ENCODE results near the gene TPRG1. TPM values are rescaled to one million over a fixed set of nuclear protein-coding genes. Genes with fewer than 3 reads are reported as not detected.
"Not testable (repeated sequence)": the region's sequence is repeated elsewhere in the genome, so short reads cannot be mapped to it uniquely, and the experiment has no call there.

Gene TPRG1
- total RNA-seq, 6 experiments from 2014 or later = 8.0 to 33.6 (median 18.1) TPM

DNA sequence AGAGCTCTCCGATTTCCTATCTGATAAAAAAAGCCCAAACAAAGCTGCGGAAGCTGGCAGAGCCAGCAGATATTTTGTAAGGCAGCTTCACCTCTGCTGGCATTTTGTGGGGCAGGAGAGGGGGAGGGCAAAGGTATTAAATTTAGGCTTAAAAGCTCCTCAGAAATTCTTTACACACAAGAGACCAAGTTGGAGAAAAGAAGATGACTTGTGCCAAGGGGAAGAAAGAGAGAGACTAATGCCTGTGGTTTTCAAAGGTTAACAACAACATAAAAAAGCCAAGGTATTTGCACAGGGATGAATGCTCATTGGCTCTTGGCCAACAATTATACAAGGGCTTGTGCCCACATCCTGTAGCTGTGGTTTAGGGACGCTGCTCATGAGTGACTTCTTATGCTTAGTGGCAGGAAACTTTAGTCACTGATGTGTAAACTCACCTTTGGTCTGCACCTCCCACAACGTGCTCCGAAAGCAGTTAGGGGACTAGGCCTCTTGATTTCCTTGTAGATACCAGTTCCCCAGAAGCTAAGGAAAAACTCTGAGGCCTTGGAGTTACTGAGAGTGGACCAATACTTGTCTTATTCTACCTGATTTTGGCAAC is 152.9 kb downstream of the TPRG1 start:
- H3K27ac ChIP-seq = no peak overlapping the region
- peak; percentile 59 to 96 (median 74) for ATAC-seq

DNA sequence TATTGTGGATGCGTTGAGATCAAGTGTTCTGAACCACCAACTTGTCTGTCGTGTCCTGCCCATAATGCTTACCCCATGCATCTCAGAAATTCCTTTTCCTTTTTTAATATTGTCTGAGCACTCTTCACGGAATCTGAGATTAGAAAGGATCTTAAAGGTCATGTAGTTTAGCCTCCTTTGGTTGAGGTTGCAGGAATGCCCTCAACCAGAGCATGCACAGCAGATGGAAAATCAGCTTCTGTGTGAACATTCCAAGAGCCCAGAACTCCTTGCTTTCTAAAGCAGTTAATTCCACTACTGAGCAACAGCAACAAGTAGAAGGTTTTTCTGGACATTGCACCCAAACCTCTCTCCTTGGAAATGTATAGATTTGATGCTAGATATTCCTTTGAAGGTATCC is 153.7 kb downstream of the TPRG1 start:
- Histone ChIP-seq H3K9me3 (no peaks in the 10 kb centered on the region), H3K27ac (no peak overlapping the region), H3K4me3 (no peak overlapping the region), H3K27me3 (no peaks in the 10 kb centered on the region), H3K36me3 (peaks cover 0 to 3% (median 0%) of the 10 kb centered on the region in 4 donors), H3K4me1 (no peaks in the 10 kb centered on the region)
- WGBS (ENCODE audit: insufficient coverage, low coverage, low lambda C conversion rate, missing lambda C conversion rate) = 76% methylated on average over 3 of the region's 3 CpGs
- no peak for DNase-seq
- ATAC-seq = no peak
- TF ChIP-seq, protein P1, sequence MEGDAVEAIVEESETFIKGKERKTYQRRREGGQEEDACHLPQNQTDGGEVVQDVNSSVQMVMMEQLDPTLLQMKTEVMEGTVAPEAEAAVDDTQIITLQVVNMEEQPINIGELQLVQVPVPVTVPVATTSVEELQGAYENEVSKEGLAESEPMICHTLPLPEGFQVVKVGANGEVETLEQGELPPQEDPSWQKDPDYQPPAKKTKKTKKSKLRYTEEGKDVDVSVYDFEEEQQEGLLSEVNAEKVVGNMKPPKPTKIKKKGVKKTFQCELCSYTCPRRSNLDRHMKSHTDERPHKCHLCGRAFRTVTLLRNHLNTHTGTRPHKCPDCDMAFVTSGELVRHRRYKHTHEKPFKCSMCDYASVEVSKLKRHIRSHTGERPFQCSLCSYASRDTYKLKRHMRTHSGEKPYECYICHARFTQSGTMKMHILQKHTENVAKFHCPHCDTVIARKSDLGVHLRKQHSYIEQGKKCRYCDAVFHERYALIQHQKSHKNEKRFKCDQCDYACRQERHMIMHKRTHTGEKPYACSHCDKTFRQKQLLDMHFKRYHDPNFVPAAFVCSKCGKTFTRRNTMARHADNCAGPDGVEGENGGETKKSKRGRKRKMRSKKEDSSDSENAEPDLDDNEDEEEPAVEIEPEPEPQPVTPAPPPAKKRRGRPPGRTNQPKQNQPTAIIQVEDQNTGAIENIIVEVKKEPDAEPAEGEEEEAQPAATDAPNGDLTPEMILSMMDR (IDR thresholded peaks at IDR 0.05) = no peak
- TF ChIP-seq POLR2A (IDR thresholded peaks at IDR 0.05) = no peak
- intact Hi-C loops (cut with DNase I) = no loop called here

More for the DNA sequence above, 152.9 kb downstream of the TPRG1 start:
- H3K4me1 ChIP-seq = no peaks in the 10 kb centered on the region
- H3K9me3 ChIP-seq = no peaks in the 10 kb centered on the region
- 33% methylated on average over 5 of the region's 5 CpGs for WGBS (ENCODE audit: insufficient coverage, low coverage, low lambda C conversion rate, missing lambda C conversion rate)
- no peak overlapping the region for H3K4me3 ChIP-seq
- no peaks in the 10 kb centered on the region for H3K27me3 ChIP-seq
- peaks cover 0 to 3% (median 0%) of the 10 kb centered on the region in 4 donors for H3K36me3 ChIP-seq
- intact Hi-C loops (cut with DNase I) = no loop called here
- peak in 2 of 3 donors; percentile 24 to 53 for DNase-seq
- TF ChIP-seq, protein P1 (IDR thresholded peaks at IDR 0.05) = no peak
- no peak for TF ChIP-seq POLR2A (IDR thresholded peaks at IDR 0.05)

DNA sequence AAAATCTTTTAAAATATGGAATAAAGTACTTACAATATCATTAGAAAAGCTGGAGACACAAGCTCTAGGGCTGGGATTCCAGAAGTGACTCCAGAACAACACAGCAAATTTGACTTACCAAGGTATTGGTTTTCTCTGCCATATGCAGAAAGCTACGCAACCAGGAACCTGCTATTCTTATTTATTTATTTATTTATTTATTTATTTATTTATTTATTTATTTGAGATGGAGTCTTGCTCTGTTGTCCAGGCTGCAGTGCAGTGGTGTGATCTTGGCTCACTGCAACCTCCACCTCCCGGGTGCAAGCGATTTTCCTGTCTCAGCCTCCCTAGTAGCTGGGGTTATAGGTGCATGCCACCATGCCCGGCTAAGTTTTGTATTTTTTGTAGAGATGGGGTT is 157.9 kb downstream of the TPRG1 start:
- H3K36me3 ChIP-seq; H3K27me3 ChIP-seq; H3K9me3 ChIP-seq; ATAC-seq; H3K4me3 ChIP-seq; DNase-seq; H3K4me1 ChIP-seq; H3K27ac ChIP-seq; intact Hi-C loops (cut with DNase I): not testable (repeated sequence)
- WGBS (ENCODE audit: insufficient coverage, low coverage, low lambda C conversion rate, missing lambda C conversion rate) = 100% methylated on average over 3 of the region's 4 CpGs

DNA sequence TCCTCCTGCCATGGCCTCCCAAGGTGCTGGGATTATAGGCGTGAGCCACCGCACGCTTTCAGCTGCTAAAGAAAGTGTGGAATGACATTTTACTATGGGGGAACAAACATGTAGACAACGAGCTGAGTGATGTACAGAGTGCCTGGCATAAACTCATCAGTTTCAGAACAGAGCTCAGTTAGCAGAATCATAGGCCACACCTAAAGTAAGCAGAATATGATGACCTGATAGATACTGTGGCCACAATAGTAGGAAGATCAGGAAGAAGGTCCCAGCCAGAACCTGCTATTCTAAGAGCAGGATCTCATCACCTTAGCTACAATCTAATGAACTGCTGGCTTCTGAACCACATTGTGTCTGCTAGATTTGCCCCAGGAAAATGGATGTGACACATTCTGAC is 158.3 kb downstream of the TPRG1 start:
- Histone ChIP-seq H3K4me1 (no peaks in the 10 kb centered on the region), H3K27me3 (no peaks in the 10 kb centered on the region), H3K9me3 (no peaks in the 10 kb centered on the region), H3K4me3 (no peak overlapping the region), H3K36me3 (no peaks in the 10 kb centered on the region), H3K27ac (no peak overlapping the region)
- TF ChIP-seq, protein P1 (IDR thresholded peaks at IDR 0.05) = no peak
- no peak for TF ChIP-seq POLR2A (IDR thresholded peaks at IDR 0.05)
- no peak for DNase-seq
- no peak for ATAC-seq
- 92% methylated on average over 3 of the region's 4 CpGs for WGBS (ENCODE audit: insufficient coverage, low coverage, low lambda C conversion rate, missing lambda C conversion rate)
- intact Hi-C loops (cut with DNase I) = no loop called here

DNA sequence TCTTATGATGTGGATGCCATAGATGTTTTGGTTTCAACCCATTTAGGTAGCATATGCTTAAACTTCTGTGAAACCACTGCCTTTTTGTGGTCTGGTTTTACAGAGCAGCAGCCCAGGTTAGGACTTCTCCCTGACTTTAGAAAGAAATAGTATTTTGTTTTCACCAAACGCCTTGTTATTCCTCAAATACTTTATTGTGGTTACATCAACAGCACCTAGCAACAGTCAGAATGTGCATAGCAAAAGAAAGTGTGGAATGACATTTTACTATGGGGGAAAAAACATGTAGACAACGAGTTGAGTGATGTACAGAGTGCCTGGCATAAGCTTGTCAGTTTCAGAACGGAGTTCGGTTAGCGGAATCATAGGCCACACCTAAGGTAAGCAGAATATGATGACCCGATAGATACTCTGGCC is 159.2 kb downstream of the TPRG1 start:
- ATAC-seq = no peak
- Histone ChIP-seq H3K4me1 (no peaks in the 10 kb centered on the region), H3K27me3 (no peaks in the 10 kb centered on the region), H3K36me3 (no peaks in the 10 kb centered on the region), H3K4me3 (no peak overlapping the region), H3K27ac (no peak overlapping the region), H3K9me3 (no peaks in the 10 kb centered on the region)
- 72% methylated on average over 6 of the region's 6 CpGs for WGBS (ENCODE audit: insufficient coverage, low coverage, low lambda C conversion rate, missing lambda C conversion rate)
- DNase-seq = no peak
- no peak for TF ChIP-seq POLR2A (IDR thresholded peaks at IDR 0.05)
- TF ChIP-seq, protein P1 (IDR thresholded peaks at IDR 0.05) = no peak
- intact Hi-C loops (cut with DNase I) = no loop called here

Measured in right lobe of liver (tissue), 6 donors.